Gastroesophageal sphincter (tissue), 3 donors: ENCODE measurements around the gene CD226.

Experiments used
- POLR2A ChIP-seq, 2 donors: fragments of 450-650 bp; IDR thresholded peaks; one replicate each; pipeline ENCODE4 v1.6.1; 2017; ENCODE audit warnings: antibody characterized with exemption in 2 of 2, mild to moderate bottlenecking in 2 of 2, moderate library complexity in 1 of 2
- TF ChIP-seq, protein P1 (sequence below), 4 experiments: fragments of 200-600 bp in 2 of 4; fragments of 450-650 bp in 2 of 4; sonication (generic) in 1 of 4; IDR thresholded peaks; one replicate each; pipeline ENCODE4 v1.5.1; 2017 to 2019; ENCODE audit warnings: antibody characterized with exemption in 4 of 4, mild to moderate bottlenecking in 2 of 4, moderate library complexity in 2 of 4

- TF ChIP-seq, protein P1, sequence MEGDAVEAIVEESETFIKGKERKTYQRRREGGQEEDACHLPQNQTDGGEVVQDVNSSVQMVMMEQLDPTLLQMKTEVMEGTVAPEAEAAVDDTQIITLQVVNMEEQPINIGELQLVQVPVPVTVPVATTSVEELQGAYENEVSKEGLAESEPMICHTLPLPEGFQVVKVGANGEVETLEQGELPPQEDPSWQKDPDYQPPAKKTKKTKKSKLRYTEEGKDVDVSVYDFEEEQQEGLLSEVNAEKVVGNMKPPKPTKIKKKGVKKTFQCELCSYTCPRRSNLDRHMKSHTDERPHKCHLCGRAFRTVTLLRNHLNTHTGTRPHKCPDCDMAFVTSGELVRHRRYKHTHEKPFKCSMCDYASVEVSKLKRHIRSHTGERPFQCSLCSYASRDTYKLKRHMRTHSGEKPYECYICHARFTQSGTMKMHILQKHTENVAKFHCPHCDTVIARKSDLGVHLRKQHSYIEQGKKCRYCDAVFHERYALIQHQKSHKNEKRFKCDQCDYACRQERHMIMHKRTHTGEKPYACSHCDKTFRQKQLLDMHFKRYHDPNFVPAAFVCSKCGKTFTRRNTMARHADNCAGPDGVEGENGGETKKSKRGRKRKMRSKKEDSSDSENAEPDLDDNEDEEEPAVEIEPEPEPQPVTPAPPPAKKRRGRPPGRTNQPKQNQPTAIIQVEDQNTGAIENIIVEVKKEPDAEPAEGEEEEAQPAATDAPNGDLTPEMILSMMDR (IDR thresholded peaks at IDR 0.05), result no peak
- TF ChIP-seq POLR2A (IDR thresholded peaks at IDR 0.05), result no peak
Measured at GRCh38 chr18:69885841-69886531, 61.7 kb downstream of the CD226 start.
